Glomerular endothelial cell (primary cell): ENCODE data around the gene NOD1. TPM values are rescaled to one million over a fixed set of nuclear protein-coding genes. Genes with fewer than 3 reads are reported as not detected.

Source experiments
- DNase-seq: peaks from one replicate; pipeline ENCODE4 v3.0.0-alpha.2; 2011; ENCODE audit warnings: low read depth, low spot score; ENCODE audit errors: extremely low read depth
- total RNA-seq: library from RNA; depleted of rRNA; stranded (reverse); fragments of >200 nt; gene quantifications from 2 replicates; pipeline ENCODE4 v1.2.3, GENCODE V29; 2015

NOD1 gene
- total RNA-seq, 1 donor from 2014 or later = 41.0 TPM

DNA sequence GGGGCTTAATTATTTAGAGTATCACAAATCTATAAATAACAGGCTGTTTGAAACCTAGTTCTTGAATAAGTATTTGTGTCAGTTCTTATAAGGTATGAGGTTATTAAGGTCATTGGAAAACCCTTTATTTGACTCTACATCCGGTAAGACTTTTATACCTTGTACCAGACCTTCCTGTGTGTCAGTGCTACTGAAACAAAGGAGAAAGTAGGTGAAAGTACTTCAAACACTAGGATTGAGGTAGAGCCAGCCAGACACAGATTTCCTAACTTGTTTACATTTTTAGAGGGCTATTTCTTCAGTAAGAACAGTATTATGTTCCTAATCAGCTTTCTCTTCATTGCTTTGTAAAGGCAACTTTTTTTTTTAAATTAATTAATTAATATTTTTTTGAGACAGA is 100.3 kb downstream of the NOD1 start:
- DNase-seq = no peak

Other genes with a start within 250 kb of the NOD1 start
- 4.1 and 6.6 TPM in 2 replicates for gene ZNRF2, start 194.2 kb downstream of the NOD1 start, total RNA-seq
- 32.0 and 33.8 TPM in 2 replicates for gene GGCT, start 26.0 kb upstream of the NOD1 start, total RNA-seq
- gene GARS1, start 116.1 kb upstream of the NOD1 start, total RNA-seq = 142 and 181 TPM in 2 replicates
- not detected in 2 replicates for gene CRHR2, start 203.7 kb upstream of the NOD1 start, total RNA-seq